Neural progenitor cell (in vitro differentiated cells): Measurements from ENCODE around the gene COG5. TPM values are rescaled to one million over a fixed set of nuclear protein-coding genes. Genes with fewer than 3 reads are reported as not detected.

ENCODE experiments used
- DNase-seq: peaks from one replicate; pipeline ENCODE4 v3.0.0-alpha.2; 2016; ENCODE audit warnings: low spot score
- H2AFZ ChIP-seq: fragments of 200-600 bp; sonication (generic); replicated peaks from 2 replicates; pipeline ENCODE4 v1.6.1; 2016; ENCODE audit warnings: antibody characterized with exemption
- H3F3A ChIP-seq: fragments of 200-600 bp; sonication (generic); 2 replicates; pipeline ENCODE4 v1.6.1; 2016; ENCODE audit warnings: antibody characterized with exemption, low read depth
- H3K27ac ChIP-seq: fragments of 200-600 bp; sonication (generic); 2 replicates; pipeline ENCODE4 v1.5.1; 2016; ENCODE audit warnings: mild to moderate bottlenecking
- H3K27me3 ChIP-seq: fragments of 200-600 bp; sonication (generic); 2 replicates; pipeline ENCODE4 v1.6.1; 2016; ENCODE audit warnings: mild to moderate bottlenecking, moderate library complexity
- H3K36me3 ChIP-seq: fragments of 200-600 bp; sonication (generic); 2 replicates; pipeline ENCODE4 v1.5.1; 2016
- H3K4me1 ChIP-seq: fragments of 200-600 bp; sonication (generic); 2 replicates; pipeline ENCODE4 v1.6.1; 2016; ENCODE audit warnings: mixed run types
- H3K4me2 ChIP-seq: fragments of 200-600 bp; sonication (generic); 2 replicates; pipeline ENCODE4 v1.6.1; 2016
- H3K4me3 ChIP-seq: fragments of 200-600 bp; sonication (generic); 2 replicates; pipeline ENCODE4 v1.5.1; 2016
- H3K79me2 ChIP-seq: fragments of 200-600 bp; sonication (generic); 2 replicates; pipeline ENCODE4 v1.6.1; 2016; ENCODE audit warnings: low read depth
- H3K9ac ChIP-seq: fragments of 200-600 bp; sonication (generic); 2 replicates; pipeline ENCODE4 v1.6.1; 2016
- H3K9me3 ChIP-seq: fragments of 200-600 bp; sonication (generic); 2 replicates; pipeline ENCODE4 v1.5.1; 2016; ENCODE audit warnings: low read depth
- H4K20me1 ChIP-seq: fragments of 200-600 bp; sonication (generic); 2 replicates; pipeline ENCODE4 v1.6.1; 2016; ENCODE audit warnings: low read depth
- H3K27ac Mint-ChIP-seq: 3 replicates; pipeline ENCODE4 v1.8.0; 2021; ENCODE audit warnings: mixed read lengths
- H3K27me3 Mint-ChIP-seq: 2 replicates; pipeline ENCODE4 v1.8.0; 2022; ENCODE audit warnings: low read depth, mild to moderate bottlenecking, inconsistent platforms, moderate library complexity, mixed read lengths; ENCODE audit not compliant: insufficient read depth
- H3K36me3 Mint-ChIP-seq: 3 replicates; pipeline ENCODE4 v1.8.0; 2021; ENCODE audit warnings: mixed read lengths
- H3K4me1 Mint-ChIP-seq: 3 replicates; pipeline ENCODE4 v1.8.0; 2021; ENCODE audit warnings: mixed read lengths
- H3K4me3 Mint-ChIP-seq: 3 replicates; pipeline ENCODE4 v1.8.0; 2021; ENCODE audit warnings: mild to moderate bottlenecking, moderate library complexity, mixed read lengths
- H3K9me3 Mint-ChIP-seq: 3 replicates; pipeline ENCODE4 v1.8.0; 2020; ENCODE audit warnings: mixed read lengths
- EZH2 ChIP-seq: fragments of 200-600 bp; sonication (generic); IDR thresholded peaks from 2 replicates; pipeline ENCODE4 v1.6.1; 2017; ENCODE audit warnings: antibody characterized with exemption, mild to moderate bottlenecking, moderate library complexity
- EZH2phosphoT487 ChIP-seq: fragments of 200-600 bp; sonication (generic); IDR thresholded peaks from 2 replicates; pipeline ENCODE4 v1.6.1; 2017; ENCODE audit warnings: antibody characterized with exemption
- total RNA-seq: library from RNA; depleted of rRNA; stranded (reverse); fragments of >200 nt; gene quantifications from 2 replicates; pipeline ENCODE4 v1.2.3, GENCODE V29; 2015; ENCODE audit warnings: low replicate concordance
- TF ChIP-seq, protein P1 (sequence below): fragments of 200-600 bp; sonication (generic); IDR thresholded peaks from 2 replicates; pipeline ENCODE4 v1.5.1; 2017; ENCODE audit warnings: antibody characterized with exemption, mild to moderate bottlenecking

Gene COG5
- total RNA-seq, 1 donor from 2014 or later, result 90.5 TPM

DNA sequence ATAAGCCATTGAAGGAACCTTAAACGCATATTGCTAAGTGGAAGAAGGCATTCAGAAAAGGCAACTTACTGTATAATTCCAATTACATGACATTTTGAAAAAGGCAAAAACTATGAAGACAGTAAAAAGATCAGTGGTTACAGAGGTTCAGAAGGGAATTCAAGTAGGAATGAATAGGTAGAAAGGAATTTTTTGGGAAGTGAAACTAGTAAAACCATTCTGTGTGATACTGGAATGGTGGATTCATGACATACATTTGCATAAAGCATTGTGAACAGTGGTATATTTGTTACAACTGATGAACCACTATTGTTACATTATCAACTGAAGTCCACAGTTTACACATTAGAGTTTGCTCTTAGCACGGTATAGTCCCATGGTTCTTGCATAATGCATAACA lies 208.1 kb downstream of the COG5 start:
- no peak overlapping the region for H3K27ac Mint-ChIP-seq
- Histone ChIP-seq H3K9me3 (no peaks in the 10 kb centered on the region), H2AFZ (no peak overlapping the region), H3K27ac (no peak overlapping the region), H3K9ac (no peak overlapping the region), H3K27me3 (no peaks in the 10 kb centered on the region), H3K4me1 (no peaks in the 10 kb centered on the region), H4K20me1 (no peaks in the 10 kb centered on the region), H3F3A (no peaks in the 10 kb centered on the region), H3K36me3 (peaks cover 3% of the 10 kb centered on the region), H3K4me2 (no peak overlapping the region), H3K79me2 (no peaks in the 10 kb centered on the region), H3K4me3 (no peak overlapping the region)
- TF ChIP-seq EZH2phosphoT487, result no peak
- no peak for TF ChIP-seq EZH2
- TF ChIP-seq, protein P1, sequence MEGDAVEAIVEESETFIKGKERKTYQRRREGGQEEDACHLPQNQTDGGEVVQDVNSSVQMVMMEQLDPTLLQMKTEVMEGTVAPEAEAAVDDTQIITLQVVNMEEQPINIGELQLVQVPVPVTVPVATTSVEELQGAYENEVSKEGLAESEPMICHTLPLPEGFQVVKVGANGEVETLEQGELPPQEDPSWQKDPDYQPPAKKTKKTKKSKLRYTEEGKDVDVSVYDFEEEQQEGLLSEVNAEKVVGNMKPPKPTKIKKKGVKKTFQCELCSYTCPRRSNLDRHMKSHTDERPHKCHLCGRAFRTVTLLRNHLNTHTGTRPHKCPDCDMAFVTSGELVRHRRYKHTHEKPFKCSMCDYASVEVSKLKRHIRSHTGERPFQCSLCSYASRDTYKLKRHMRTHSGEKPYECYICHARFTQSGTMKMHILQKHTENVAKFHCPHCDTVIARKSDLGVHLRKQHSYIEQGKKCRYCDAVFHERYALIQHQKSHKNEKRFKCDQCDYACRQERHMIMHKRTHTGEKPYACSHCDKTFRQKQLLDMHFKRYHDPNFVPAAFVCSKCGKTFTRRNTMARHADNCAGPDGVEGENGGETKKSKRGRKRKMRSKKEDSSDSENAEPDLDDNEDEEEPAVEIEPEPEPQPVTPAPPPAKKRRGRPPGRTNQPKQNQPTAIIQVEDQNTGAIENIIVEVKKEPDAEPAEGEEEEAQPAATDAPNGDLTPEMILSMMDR, result no peak
- no peak overlapping the region for H3K4me3 Mint-ChIP-seq
- DNase-seq, result no peak
- H3K4me1 Mint-ChIP-seq, result no peaks in the 10 kb centered on the region
- H3K9me3 Mint-ChIP-seq, result no peaks in the 10 kb centered on the region
- no peaks in the 10 kb centered on the region for H3K27me3 Mint-ChIP-seq
- H3K36me3 Mint-ChIP-seq, result peaks cover 11% of the 10 kb centered on the region

DNA sequence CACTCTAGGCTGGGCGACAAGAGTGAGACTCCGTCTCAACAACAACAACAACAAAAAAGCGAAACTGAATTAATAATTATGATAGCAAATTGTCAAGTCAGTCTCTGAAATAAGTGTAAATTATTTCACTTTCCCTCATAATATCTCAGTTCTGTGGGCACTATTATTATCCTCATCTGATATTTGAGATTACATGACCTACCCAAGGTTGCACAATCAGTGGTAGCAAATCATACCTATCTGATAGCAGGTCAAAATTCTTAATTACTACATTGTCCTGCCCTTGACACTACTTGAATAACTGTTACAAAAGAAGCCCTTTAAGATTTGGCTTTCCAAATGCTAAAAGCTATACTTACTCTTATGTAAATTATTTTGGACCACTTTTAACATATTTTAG lies 209.1 kb downstream of the COG5 start:
- H3K27me3 Mint-ChIP-seq, result no peaks in the 10 kb centered on the region
- H3K4me2 ChIP-seq, result no peak overlapping the region

DNA sequence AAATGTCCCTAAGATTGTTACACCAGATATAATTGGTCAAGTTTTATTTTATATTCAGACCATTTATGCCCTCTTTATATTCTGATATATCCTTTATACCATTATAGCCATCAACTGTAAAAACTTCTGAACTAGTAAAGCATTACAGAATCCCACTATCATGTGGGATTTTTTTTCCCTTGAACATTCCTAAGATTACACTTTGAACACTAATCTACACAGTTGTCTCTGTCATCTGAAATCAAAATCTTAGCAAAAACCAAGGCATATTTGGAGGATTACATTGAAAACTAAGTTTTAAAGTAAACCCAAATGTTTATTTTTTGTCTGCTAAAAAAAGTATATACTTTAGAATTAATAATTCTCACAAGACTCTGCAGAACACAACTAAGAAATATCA lies 210.0 kb downstream of the COG5 start:
- no peaks in the 10 kb centered on the region for H3K79me2 ChIP-seq
- H3K27ac Mint-ChIP-seq, result no peak overlapping the region
- no peak overlapping the region for H3K9ac ChIP-seq
- H3K4me3 ChIP-seq, result no peak overlapping the region
- H3K4me1 Mint-ChIP-seq, result no peaks in the 10 kb centered on the region
- TF ChIP-seq EZH2, result no peak
- TF ChIP-seq, protein P1, result no peak
- no peak for TF ChIP-seq EZH2phosphoT487
- H3K9me3 Mint-ChIP-seq, result no peaks in the 10 kb centered on the region
- H3K4me2 ChIP-seq, result no peak overlapping the region
- H3K27me3 Mint-ChIP-seq, result no peaks in the 10 kb centered on the region
- no peak overlapping the region for H3K27ac ChIP-seq
- peaks cover 2% of the 10 kb centered on the region for H3K36me3 Mint-ChIP-seq
- H2AFZ ChIP-seq, result no peak overlapping the region
- no peaks in the 10 kb centered on the region for H3K4me1 ChIP-seq
- no peak overlapping the region for H3K4me3 Mint-ChIP-seq
- H3K36me3 ChIP-seq, result peaks cover 3% of the 10 kb centered on the region
- no peaks in the 10 kb centered on the region for H3K27me3 ChIP-seq
- H4K20me1 ChIP-seq, result no peaks in the 10 kb centered on the region
- DNase-seq, result no peak
- H3K9me3 ChIP-seq, result no peaks in the 10 kb centered on the region
- H3F3A ChIP-seq, result no peaks in the 10 kb centered on the region

More for the DNA sequence above, 209.1 kb downstream of the COG5 start:
- no peak overlapping the region for H3K4me3 ChIP-seq
- TF ChIP-seq EZH2 (no peak), EZH2phosphoT487 (no peak)
- TF ChIP-seq, protein P1, result no peak
- no peak overlapping the region for H2AFZ ChIP-seq
- no peak for DNase-seq
- no peak overlapping the region for H3K27ac ChIP-seq
- Mint-ChIP-seq H3K27ac (no peak overlapping the region), H3K4me3 (no peak overlapping the region), H3K9me3 (no peaks in the 10 kb centered on the region), H3K36me3 (peaks cover 4% of the 10 kb centered on the region), H3K4me1 (no peaks in the 10 kb centered on the region)
- no peaks in the 10 kb centered on the region for H4K20me1 ChIP-seq
- no peaks in the 10 kb centered on the region for H3K79me2 ChIP-seq
- H3K9me3 ChIP-seq, result no peaks in the 10 kb centered on the region
- no peak overlapping the region for H3K9ac ChIP-seq
- peaks cover 3% of the 10 kb centered on the region for H3K36me3 ChIP-seq
- H3K27me3 ChIP-seq, result no peaks in the 10 kb centered on the region
- no peaks in the 10 kb centered on the region for H3F3A ChIP-seq
- no peaks in the 10 kb centered on the region for H3K4me1 ChIP-seq
